PC-9 (cell line): ENCODE measurements around the gene BAHD1.

Experiments
- CTCF ChIP-seq: fragments of 200-600 bp; sonication (generic); conservative IDR thresholded peaks from 2 replicates; pipeline ENCODE4 v1.6.1; 2017; ENCODE audit warnings: mixed run types, antibody characterized with exemption, mild to moderate bottlenecking, moderate library complexity
- EZH2 ChIP-seq: fragments of 200-600 bp; sonication (generic); IDR thresholded peaks from 2 replicates; pipeline ENCODE4 v1.8.0; 2017; ENCODE audit warnings: antibody characterized with exemption, low read depth

GRCh38 chr15:40435710-40436089 lies 5.1 kb upstream of the BAHD1 start:
- TF ChIP-seq CTCF (no peak), EZH2 (no peak)
